GM12874 (cell line): ENCODE data around the gene EEA1.

Experiments used
- TF ChIP-seq, protein P1 (sequence below): IDR thresholded peaks from 2 replicates; pipeline ENCODE4 v1.5.1; 2011; ENCODE audit warnings: low read depth, mild to moderate bottlenecking, control low read depth, low read length, moderate library complexity; ENCODE audit not compliant: insufficient read depth

Gene EEA1

DNA sequence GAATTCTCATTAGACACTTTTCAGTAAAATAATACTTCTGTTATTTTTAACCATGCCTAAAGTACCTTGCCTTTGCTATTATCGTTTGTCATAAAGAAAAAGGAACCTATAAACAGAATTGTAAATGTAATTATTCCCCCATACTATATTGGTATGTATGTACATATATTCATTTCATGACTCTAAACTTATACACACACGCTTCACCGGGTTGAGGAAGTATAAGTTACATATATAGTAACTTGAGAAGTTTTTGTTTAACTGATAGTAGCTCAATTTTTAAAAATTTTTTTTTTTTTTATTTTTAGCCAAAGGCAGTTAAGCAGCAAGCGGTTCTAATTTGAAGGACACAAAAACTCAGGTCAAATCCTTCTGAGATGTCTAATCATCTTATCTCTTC is 118.7 kb downstream of the EEA1 start:
- TF ChIP-seq, protein P1, sequence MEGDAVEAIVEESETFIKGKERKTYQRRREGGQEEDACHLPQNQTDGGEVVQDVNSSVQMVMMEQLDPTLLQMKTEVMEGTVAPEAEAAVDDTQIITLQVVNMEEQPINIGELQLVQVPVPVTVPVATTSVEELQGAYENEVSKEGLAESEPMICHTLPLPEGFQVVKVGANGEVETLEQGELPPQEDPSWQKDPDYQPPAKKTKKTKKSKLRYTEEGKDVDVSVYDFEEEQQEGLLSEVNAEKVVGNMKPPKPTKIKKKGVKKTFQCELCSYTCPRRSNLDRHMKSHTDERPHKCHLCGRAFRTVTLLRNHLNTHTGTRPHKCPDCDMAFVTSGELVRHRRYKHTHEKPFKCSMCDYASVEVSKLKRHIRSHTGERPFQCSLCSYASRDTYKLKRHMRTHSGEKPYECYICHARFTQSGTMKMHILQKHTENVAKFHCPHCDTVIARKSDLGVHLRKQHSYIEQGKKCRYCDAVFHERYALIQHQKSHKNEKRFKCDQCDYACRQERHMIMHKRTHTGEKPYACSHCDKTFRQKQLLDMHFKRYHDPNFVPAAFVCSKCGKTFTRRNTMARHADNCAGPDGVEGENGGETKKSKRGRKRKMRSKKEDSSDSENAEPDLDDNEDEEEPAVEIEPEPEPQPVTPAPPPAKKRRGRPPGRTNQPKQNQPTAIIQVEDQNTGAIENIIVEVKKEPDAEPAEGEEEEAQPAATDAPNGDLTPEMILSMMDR: no peak

DNA sequence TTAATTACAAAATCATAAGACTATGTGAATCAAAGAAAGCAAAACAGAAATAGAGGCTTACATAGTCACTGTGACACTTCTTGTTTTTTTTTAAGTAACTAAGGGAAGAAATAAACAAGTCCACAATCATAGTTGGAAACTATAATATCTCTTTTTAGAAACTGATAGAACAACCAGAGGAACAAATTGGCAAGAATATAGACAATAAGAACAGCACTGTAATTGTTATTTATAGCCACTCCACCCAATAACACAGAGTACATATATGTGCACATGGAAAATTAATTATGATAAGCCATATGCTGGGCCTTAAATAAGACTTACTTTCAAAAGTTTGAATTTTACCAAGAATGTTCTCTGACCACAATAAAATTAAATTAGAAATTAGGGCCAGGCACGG is 125.2 kb downstream of the EEA1 start:
- TF ChIP-seq, protein P1: no peak

DNA sequence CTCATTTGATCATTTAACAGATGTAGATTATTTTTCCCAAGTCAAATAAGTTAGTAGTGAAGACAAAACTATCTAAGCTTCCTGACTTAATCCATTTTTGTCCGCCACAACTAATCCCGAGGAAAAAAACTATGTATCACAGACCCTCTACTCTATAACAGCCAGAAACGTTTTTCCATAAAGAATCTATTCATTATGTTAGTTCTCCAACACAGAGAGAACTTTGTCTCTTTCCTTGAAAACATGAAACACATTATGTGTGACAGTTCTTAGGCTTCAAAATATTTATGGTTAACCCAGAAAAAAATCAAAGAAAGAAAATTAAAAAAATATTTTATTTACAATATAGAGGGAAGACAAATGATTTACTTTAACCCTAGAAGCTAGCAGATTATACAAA is 126.2 kb downstream of the EEA1 start:
- TF ChIP-seq, protein P1: no peak

DNA sequence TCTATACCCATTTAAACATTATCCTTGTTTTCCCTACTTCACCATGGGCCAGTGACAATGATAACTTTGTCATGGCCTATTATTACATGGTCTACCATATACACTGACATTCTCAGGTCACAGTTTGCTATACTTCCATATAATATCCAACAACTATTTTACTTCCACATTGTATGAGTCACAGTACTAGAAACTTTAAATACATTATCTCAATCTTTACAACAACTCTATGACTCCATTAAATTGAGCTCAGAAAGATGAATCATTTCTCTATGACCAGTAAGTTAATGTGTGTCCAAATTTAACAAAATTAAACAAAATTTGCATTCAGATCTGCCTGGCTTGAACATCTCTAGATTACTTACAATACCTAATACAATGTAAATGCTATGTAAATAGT is 132.4 kb downstream of the EEA1 start:
- TF ChIP-seq, protein P1: no peak

DNA sequence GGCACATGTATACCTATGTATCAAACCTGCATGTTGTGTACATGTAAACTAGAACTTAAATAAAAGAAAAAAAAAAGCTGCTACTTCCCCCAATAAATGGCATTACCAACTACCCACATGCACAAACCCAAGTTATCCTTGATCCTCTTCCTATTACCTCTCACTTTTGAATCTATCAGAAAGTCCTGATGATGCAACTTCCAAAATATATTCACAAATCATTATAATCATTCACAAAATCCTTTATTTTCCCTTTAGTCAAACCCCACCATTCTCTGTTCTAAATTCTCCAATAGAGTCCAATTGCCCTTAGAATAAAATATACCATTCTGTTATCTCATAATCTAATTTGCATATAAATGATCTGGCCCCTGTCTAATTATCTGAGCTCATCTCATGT is 134.3 kb downstream of the EEA1 start:
- TF ChIP-seq, protein P1: no peak

DNA sequence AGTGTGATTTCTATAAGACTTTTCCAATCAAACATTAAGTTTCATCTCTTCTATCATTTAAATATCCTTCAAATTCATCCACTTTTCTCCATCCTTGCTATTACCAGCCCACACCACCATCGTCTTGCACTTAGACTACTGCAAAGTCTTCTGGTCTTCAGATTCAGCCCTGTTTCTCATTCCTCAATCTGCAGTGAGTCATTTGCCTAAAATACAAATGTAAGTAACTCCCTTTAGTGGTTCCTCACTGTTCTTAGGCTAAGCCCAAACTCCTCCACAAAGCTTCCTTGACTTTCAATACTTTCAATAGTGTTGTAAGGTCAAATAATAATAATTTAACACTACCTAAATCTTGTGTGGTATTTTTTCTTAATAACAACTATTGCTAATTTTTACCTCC is 143.1 kb downstream of the EEA1 start:
- TF ChIP-seq, protein P1: no peak

DNA sequence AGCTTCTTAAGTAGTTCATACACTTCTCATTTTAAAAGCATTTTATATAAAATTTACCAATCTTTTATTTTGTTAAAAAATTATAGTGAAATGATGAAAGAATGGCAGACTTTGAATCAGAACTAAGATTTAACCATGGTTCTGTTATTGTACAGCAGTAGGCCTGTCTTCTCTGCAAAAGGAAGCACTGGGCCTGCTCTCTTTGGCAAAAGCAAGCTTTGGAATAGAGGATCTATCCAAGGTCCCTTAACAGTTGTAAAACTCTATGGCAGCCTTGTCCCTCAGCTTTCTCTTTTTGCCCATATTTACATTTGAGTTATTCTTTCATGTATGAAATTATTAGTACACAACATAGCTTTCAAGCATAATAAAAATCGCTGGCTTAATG is 143.5 kb downstream of the EEA1 start:
- TF ChIP-seq, protein P1: no peak
